ENCODE data around the gene CWC27. TPM values are rescaled to one million over a fixed set of nuclear protein-coding genes. Genes with fewer than 3 reads are reported as not detected.

The CWC27 gene
- total RNA-seq, 1 experiment from 2014 or later = 33.5 TPM

GRCh38 chr5:64968591-64969110 is 199.9 kb downstream of the CWC27 start:
- no peak for DNase-seq (ENCODE audit: extremely low read depth, low read depth)

GRCh38 chr5:64969578-64969977 is 200.8 kb downstream of the CWC27 start:
- no peak for DNase-seq (ENCODE audit: extremely low read depth, low read depth)

- DNase-seq (ENCODE audit: extremely low read depth, low read depth) = no peak
These were observed 202.8 kb downstream of the CWC27 start for GRCh38 chr5:64971513-64971912.

GRCh38 chr5:64971990-64972389 is 203.3 kb downstream of the CWC27 start:
- DNase-seq (ENCODE audit: extremely low read depth, low read depth) = no peak

- no peak for DNase-seq (ENCODE audit: extremely low read depth, low read depth)
These were observed 203.9 kb downstream of the CWC27 start for GRCh38 chr5:64972591-64972990.

GRCh38 chr5:64973215-64973614 is 204.5 kb downstream of the CWC27 start:
- no peak for DNase-seq (ENCODE audit: extremely low read depth, low read depth)

- DNase-seq (ENCODE audit: extremely low read depth, low read depth) = no peak
These were observed 209.0 kb downstream of the CWC27 start for GRCh38 chr5:64977779-64978178.

- no peak for DNase-seq (ENCODE audit: extremely low read depth, low read depth)
These were observed 209.8 kb downstream of the CWC27 start for GRCh38 chr5:64978546-64978945.

- DNase-seq (ENCODE audit: extremely low read depth, low read depth) = no peak
These were observed 210.8 kb downstream of the CWC27 start for GRCh38 chr5:64979531-64979930.

GRCh38 chr5:64980176-64980575 is 211.4 kb downstream of the CWC27 start:
- DNase-seq (ENCODE audit: extremely low read depth, low read depth) = no peak

GRCh38 chr5:64987768-64988167 is 219.0 kb downstream of the CWC27 start:
- DNase-seq (ENCODE audit: extremely low read depth, low read depth) = no peak

- no peak for DNase-seq (ENCODE audit: extremely low read depth, low read depth)
These were observed 240.5 kb downstream of the CWC27 start for GRCh38 chr5:65009207-65009606.

GRCh38 chr5:65010841-65011240 is 242.1 kb downstream of the CWC27 start:
- DNase-seq (ENCODE audit: extremely low read depth, low read depth) = no peak

- no peak for DNase-seq (ENCODE audit: extremely low read depth, low read depth)
These were observed 243.7 kb downstream of the CWC27 start for GRCh38 chr5:65012301-65012892.

- no peak for DNase-seq (ENCODE audit: extremely low read depth, low read depth)
These were observed 244.4 kb downstream of the CWC27 start for GRCh38 chr5:65013166-65013565.

GRCh38 chr5:65014769-65015168 is 246.0 kb downstream of the CWC27 start:
- no peak for DNase-seq (ENCODE audit: extremely low read depth, low read depth)

GRCh38 chr5:65015767-65016166 is 247.0 kb downstream of the CWC27 start:
- DNase-seq (ENCODE audit: extremely low read depth, low read depth) = no peak

- no peak for DNase-seq (ENCODE audit: extremely low read depth, low read depth)
These were observed 248.9 kb downstream of the CWC27 start for GRCh38 chr5:65017636-65018035.

- DNase-seq (ENCODE audit: extremely low read depth, low read depth) = no peak
These were observed 250.0 kb downstream of the CWC27 start for GRCh38 chr5:65018763-65019162.

- DNase-seq (ENCODE audit: extremely low read depth, low read depth) = no peak
These were observed 251.8 kb downstream of the CWC27 start for GRCh38 chr5:65020492-65020891.

GRCh38 chr5:65021527-65022226 is 252.9 kb downstream of the CWC27 start:
- DNase-seq (ENCODE audit: extremely low read depth, low read depth) = no peak

GRCh38 chr5:65022932-65023331 is 254.2 kb downstream of the CWC27 start:
- DNase-seq (ENCODE audit: extremely low read depth, low read depth) = no peak

Measured in NCI-H460 (cell line).